ENCODE measurements around the gene MICAL3.

DNA sequence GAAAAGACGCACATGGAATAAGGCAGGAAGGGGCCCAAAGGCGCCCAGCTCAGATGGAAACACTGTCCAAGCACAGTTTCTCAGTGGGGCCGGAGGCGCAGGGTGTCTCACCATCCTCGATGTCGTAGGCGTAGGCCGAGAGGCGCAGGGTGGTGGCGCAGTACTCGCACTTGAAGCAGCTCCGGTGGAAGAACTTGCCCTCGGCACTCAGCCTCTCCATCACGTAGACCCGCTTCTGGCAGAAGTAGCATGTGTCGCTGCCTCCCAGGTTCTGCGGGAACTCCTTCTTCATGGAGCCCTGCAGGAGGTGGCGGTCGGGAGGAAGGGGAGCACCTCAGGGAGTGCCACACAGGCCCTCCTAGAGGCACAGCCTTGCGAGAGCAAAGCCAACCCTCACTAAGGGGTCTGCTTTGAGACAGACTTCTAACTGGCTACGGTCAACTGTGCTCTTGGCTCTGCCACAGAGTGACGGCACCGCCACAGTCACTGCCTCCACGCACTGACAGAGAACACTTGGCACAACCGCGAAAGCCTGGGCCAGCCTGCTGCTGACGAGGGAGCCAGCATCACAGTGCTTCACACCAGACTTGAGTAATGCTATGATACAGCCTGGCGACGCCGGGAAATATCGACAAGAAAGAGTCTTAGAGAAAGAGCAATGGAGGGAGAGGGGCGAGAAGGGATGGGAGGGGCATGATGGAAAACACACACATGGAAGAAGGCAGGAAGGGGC, 152.5 kb downstream of the MICAL3 start:
- TF ChIP-seq, protein P1, sequence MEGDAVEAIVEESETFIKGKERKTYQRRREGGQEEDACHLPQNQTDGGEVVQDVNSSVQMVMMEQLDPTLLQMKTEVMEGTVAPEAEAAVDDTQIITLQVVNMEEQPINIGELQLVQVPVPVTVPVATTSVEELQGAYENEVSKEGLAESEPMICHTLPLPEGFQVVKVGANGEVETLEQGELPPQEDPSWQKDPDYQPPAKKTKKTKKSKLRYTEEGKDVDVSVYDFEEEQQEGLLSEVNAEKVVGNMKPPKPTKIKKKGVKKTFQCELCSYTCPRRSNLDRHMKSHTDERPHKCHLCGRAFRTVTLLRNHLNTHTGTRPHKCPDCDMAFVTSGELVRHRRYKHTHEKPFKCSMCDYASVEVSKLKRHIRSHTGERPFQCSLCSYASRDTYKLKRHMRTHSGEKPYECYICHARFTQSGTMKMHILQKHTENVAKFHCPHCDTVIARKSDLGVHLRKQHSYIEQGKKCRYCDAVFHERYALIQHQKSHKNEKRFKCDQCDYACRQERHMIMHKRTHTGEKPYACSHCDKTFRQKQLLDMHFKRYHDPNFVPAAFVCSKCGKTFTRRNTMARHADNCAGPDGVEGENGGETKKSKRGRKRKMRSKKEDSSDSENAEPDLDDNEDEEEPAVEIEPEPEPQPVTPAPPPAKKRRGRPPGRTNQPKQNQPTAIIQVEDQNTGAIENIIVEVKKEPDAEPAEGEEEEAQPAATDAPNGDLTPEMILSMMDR (IDR thresholded peaks at IDR 0.05) = no peak
- no peak for TF ChIP-seq EP300 (IDR thresholded peaks at IDR 0.05)

Data from tibial nerve (tissue), 4 donors.